Lower leg skin (tissue), 3 donors: ENCODE measurements around the gene DGAT2.

Experiments used
- POLR2A ChIP-seq, 2 donors: fragments of 450-650 bp; IDR thresholded peaks; one replicate each; pipeline ENCODE4 v1.6.1; 2016 to 2017; ENCODE audit warnings: antibody characterized with exemption in 2 of 2, mild to moderate bottlenecking in 1 of 2, moderate library complexity in 1 of 2
- TF ChIP-seq, protein P1 (sequence below), 3 donors: fragments of 450-650 bp; IDR thresholded peaks; one replicate each; pipeline ENCODE4 v1.5.1; 2016; ENCODE audit warnings: antibody characterized with exemption in 3 of 3, mild to moderate bottlenecking in 3 of 3, moderate library complexity in 2 of 3

DNA sequence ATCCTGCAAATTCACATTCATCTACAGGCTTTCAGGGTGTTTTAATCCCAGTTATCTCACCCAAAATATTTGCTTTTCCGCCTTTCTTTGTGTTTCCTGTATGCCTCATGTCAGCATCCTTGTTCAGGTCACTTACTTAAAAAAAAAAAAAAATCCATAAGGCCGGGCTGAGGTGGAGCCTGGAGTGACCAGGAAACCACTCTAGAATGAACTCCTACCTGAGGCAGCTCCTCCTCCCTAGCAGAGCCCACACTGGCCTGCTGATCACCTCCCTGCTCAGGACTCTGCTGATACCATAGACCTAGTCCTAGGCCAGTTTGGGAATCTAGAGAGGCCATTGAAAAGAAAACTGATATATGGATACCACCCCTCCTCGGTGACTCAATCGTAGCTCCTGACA lies 8.7 kb upstream of the DGAT2 start:
- TF ChIP-seq, protein P1, sequence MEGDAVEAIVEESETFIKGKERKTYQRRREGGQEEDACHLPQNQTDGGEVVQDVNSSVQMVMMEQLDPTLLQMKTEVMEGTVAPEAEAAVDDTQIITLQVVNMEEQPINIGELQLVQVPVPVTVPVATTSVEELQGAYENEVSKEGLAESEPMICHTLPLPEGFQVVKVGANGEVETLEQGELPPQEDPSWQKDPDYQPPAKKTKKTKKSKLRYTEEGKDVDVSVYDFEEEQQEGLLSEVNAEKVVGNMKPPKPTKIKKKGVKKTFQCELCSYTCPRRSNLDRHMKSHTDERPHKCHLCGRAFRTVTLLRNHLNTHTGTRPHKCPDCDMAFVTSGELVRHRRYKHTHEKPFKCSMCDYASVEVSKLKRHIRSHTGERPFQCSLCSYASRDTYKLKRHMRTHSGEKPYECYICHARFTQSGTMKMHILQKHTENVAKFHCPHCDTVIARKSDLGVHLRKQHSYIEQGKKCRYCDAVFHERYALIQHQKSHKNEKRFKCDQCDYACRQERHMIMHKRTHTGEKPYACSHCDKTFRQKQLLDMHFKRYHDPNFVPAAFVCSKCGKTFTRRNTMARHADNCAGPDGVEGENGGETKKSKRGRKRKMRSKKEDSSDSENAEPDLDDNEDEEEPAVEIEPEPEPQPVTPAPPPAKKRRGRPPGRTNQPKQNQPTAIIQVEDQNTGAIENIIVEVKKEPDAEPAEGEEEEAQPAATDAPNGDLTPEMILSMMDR (IDR thresholded peaks at IDR 0.05): no peak
- TF ChIP-seq POLR2A (IDR thresholded peaks at IDR 0.05): no peak
